IMR-90 (cell line): Measurements from ENCODE around the gene MYH6.

Source experiments
- CEBPB ChIP-seq: IDR thresholded peaks from 2 replicates; pipeline ENCODE4 v1.6.1; 2012; ENCODE audit warnings: low read depth, low read length, improper control_type of control experiment
- ELK1 ChIP-seq: fragments of 150-350 bp; IDR thresholded peaks from 2 replicates; pipeline ENCODE4 v1.6.1; 2016; ENCODE audit warnings: low read depth, mild to moderate bottlenecking, low read length, moderate library complexity, borderline replicate concordance
- FOS ChIP-seq: fragments of 150-350 bp; IDR thresholded peaks from 2 replicates; pipeline ENCODE4 v1.6.1; 2016; ENCODE audit warnings: low read depth, low read length
- POLR2A ChIP-seq: IDR thresholded peaks from 2 replicates; pipeline ENCODE4 v1.6.1; 2012; ENCODE audit warnings: mild to moderate bottlenecking, low read depth, low read length
- RAD21 ChIP-seq: IDR thresholded peaks from 2 replicates; pipeline ENCODE4 v1.6.1; 2012; ENCODE audit warnings: low read length, improper control_type of control experiment
- RFX5 ChIP-seq: IDR thresholded peaks from 2 replicates; pipeline ENCODE4 v1.8.0; 2012; ENCODE audit warnings: low read depth, mild to moderate bottlenecking, low read length, moderate library complexity
- SMC3 ChIP-seq: fragments of 150-350 bp; IDR thresholded peaks from 2 replicates; pipeline ENCODE4 v1.6.1; 2016; ENCODE audit warnings: low read depth, mild to moderate bottlenecking, antibody characterized with exemption, low read length, moderate library complexity
- USF2 ChIP-seq: fragments of 150-350 bp; IDR thresholded peaks from 2 replicates; pipeline ENCODE4 v1.6.1; 2017; ENCODE audit warnings: mild to moderate bottlenecking, antibody characterized with exemption, low read length, low read depth
- TF ChIP-seq, protein P1 (sequence below): conservative IDR thresholded peaks from 2 replicates; pipeline ENCODE4 v1.5.1; 2012; ENCODE audit warnings: mild to moderate bottlenecking, low read depth, low read length, improper control_type of control experiment

DNA sequence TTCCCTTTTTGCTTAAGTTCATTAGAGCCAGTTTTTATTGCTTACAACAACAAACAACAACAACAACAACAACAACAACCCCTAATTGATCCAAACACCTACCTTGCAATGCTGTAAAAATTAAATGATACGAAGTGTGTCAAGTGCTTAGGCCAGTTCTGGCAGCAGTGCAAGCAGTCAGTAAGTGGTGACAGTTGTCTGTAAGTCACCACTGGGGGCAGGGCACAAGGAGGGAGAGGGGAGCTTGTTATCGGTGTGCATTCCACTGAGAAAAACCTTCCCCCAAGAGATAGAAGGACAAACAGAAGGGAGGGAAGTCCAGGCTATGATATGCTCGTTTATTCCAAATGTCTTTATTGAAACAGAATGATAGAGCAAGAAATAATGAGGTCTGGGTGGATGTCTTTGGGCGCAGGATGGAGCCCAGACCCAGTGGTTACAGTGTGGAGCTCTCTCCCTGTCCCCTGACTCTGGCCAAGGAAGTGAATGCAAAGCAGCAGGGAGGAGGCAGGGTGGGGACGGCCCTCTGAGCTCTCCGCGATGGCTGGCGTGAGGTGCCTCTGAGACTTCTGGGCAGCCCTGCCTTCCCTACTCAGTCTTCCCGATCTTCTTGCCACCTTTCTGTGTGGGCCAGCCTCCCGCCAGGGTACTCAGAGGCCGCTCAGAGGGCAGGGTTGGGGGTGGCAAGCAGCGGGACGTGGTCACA, 61.9 kb downstream of the MYH6 start:
- TF ChIP-seq, protein P1, sequence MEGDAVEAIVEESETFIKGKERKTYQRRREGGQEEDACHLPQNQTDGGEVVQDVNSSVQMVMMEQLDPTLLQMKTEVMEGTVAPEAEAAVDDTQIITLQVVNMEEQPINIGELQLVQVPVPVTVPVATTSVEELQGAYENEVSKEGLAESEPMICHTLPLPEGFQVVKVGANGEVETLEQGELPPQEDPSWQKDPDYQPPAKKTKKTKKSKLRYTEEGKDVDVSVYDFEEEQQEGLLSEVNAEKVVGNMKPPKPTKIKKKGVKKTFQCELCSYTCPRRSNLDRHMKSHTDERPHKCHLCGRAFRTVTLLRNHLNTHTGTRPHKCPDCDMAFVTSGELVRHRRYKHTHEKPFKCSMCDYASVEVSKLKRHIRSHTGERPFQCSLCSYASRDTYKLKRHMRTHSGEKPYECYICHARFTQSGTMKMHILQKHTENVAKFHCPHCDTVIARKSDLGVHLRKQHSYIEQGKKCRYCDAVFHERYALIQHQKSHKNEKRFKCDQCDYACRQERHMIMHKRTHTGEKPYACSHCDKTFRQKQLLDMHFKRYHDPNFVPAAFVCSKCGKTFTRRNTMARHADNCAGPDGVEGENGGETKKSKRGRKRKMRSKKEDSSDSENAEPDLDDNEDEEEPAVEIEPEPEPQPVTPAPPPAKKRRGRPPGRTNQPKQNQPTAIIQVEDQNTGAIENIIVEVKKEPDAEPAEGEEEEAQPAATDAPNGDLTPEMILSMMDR, result no peak
- TF ChIP-seq POLR2A (no peak), CEBPB (no peak), SMC3 (no peak), ELK1 (no peak), RAD21 (no peak), USF2 (no peak), FOS (no peak), RFX5 (no peak)
